ENCODE data around the gene RPS6KA4. TPM values are rescaled to one million over a fixed set of nuclear protein-coding genes. Genes with fewer than 3 reads are reported as not detected.

RPS6KA4 gene
- total RNA-seq, 1 donor: 39.4 TPM

- DNase-seq (ENCODE audit: insufficient read length, low spot score, missing footprints): peak; percentile 29
- TF ChIP-seq CTCF (IDR thresholded peaks at IDR 0.05; ENCODE audit: extremely low read depth, low read depth, low read length): no peak
Measured at GRCh38 chr11:64327993-64328392, 31.0 kb upstream of the RPS6KA4 start.

GRCh38 chr11:64330888-64331287, 28.1 kb upstream of the RPS6KA4 start:
- Histone ChIP-seq H4K20me1 (ENCODE audit: insufficient read depth, low read length) (no peaks in the 10 kb centered on the region), H3K4me1 (ENCODE audit: insufficient read depth, low read length) (peaks cover 34% of the 10 kb centered on the region), H3K9me3 (ENCODE audit: low read depth, low read length) (no peaks in the 10 kb centered on the region), H3K36me3 (ENCODE audit: insufficient read depth, low read length) (no peaks in the 10 kb centered on the region), H3K4me3 (ENCODE audit: insufficient read depth, low read length) (no peak overlapping the region), H2AFZ (ENCODE audit: low read length) (no peak overlapping the region), H3K4me2 (ENCODE audit: insufficient read depth, low read length) (no peak overlapping the region), H3K79me2 (ENCODE audit: insufficient read depth, low read length) (no peaks in the 10 kb centered on the region), H3K27ac (ENCODE audit: low read depth, low read length) (no peak overlapping the region), H3K27me3 (ENCODE audit: insufficient read depth, low read length) (no peaks in the 10 kb centered on the region)
- no peak for DNase-seq (ENCODE audit: insufficient read length, low spot score, missing footprints)
- TF ChIP-seq CTCF (IDR thresholded peaks at IDR 0.05; ENCODE audit: extremely low read depth, low read depth, low read length): no peak

More at GRCh38 chr11:64327993-64328392, 31.0 kb upstream of the RPS6KA4 start:
- H3K4me2 ChIP-seq (ENCODE audit: insufficient read depth, low read length): no peak overlapping the region
- no peaks in the 10 kb centered on the region for H3K9me3 ChIP-seq (ENCODE audit: low read depth, low read length)
- H3K79me2 ChIP-seq (ENCODE audit: insufficient read depth, low read length): no peaks in the 10 kb centered on the region
- no peaks in the 10 kb centered on the region for H3K27me3 ChIP-seq (ENCODE audit: insufficient read depth, low read length)
- no peak overlapping the region for H3K4me3 ChIP-seq (ENCODE audit: insufficient read depth, low read length)
- no peak overlapping the region for H3K27ac ChIP-seq (ENCODE audit: low read depth, low read length)
- H4K20me1 ChIP-seq (ENCODE audit: insufficient read depth, low read length): peaks cover 2% of the 10 kb centered on the region
- H3K36me3 ChIP-seq (ENCODE audit: insufficient read depth, low read length): no peaks in the 10 kb centered on the region
- H2AFZ ChIP-seq (ENCODE audit: low read length): no peak overlapping the region
- peaks cover 24% of the 10 kb centered on the region for H3K4me1 ChIP-seq (ENCODE audit: insufficient read depth, low read length)

- H3K4me3 ChIP-seq (ENCODE audit: insufficient read depth, low read length): no peak overlapping the region
- no peaks in the 10 kb centered on the region for H3K36me3 ChIP-seq (ENCODE audit: insufficient read depth, low read length)
- H3K4me2 ChIP-seq (ENCODE audit: insufficient read depth, low read length): peak overlapping the region; percentile 74
- H3K27ac ChIP-seq (ENCODE audit: low read depth, low read length): no peak overlapping the region
- H4K20me1 ChIP-seq (ENCODE audit: insufficient read depth, low read length): no peaks in the 10 kb centered on the region
- H3K79me2 ChIP-seq (ENCODE audit: insufficient read depth, low read length): no peaks in the 10 kb centered on the region
- peak; percentile 98 for DNase-seq (ENCODE audit: insufficient read length, low spot score, missing footprints)
- peak; percentile 77 for TF ChIP-seq CTCF (IDR thresholded peaks at IDR 0.05; ENCODE audit: extremely low read depth, low read depth, low read length)
- peak overlapping the region; percentile 66 for H2AFZ ChIP-seq (ENCODE audit: low read length)
- H3K4me1 ChIP-seq (ENCODE audit: insufficient read depth, low read length): peaks cover 34% of the 10 kb centered on the region
- H3K9me3 ChIP-seq (ENCODE audit: low read depth, low read length): no peaks in the 10 kb centered on the region
- no peaks in the 10 kb centered on the region for H3K27me3 ChIP-seq (ENCODE audit: insufficient read depth, low read length)
Measured at GRCh38 chr11:64331569-64332371, 27.2 kb upstream of the RPS6KA4 start.

GRCh38 chr11:64333556-64333955, 25.4 kb upstream of the RPS6KA4 start:
- Histone ChIP-seq H3K79me2 (ENCODE audit: insufficient read depth, low read length) (no peaks in the 10 kb centered on the region), H3K9me3 (ENCODE audit: low read depth, low read length) (no peaks in the 10 kb centered on the region), H2AFZ (ENCODE audit: low read length) (no peak overlapping the region), H3K4me2 (ENCODE audit: insufficient read depth, low read length) (no peak overlapping the region), H3K27me3 (ENCODE audit: insufficient read depth, low read length) (no peaks in the 10 kb centered on the region), H3K27ac (ENCODE audit: low read depth, low read length) (no peak overlapping the region), H4K20me1 (ENCODE audit: insufficient read depth, low read length) (no peaks in the 10 kb centered on the region), H3K4me3 (ENCODE audit: insufficient read depth, low read length) (no peak overlapping the region), H3K36me3 (ENCODE audit: insufficient read depth, low read length) (no peaks in the 10 kb centered on the region), H3K4me1 (ENCODE audit: insufficient read depth, low read length) (peaks cover 34% of the 10 kb centered on the region)
- peak; percentile 17 for DNase-seq (ENCODE audit: insufficient read length, low spot score, missing footprints)
- no peak for TF ChIP-seq CTCF (IDR thresholded peaks at IDR 0.05; ENCODE audit: extremely low read depth, low read depth, low read length)

All from osteoblast (primary cell).